Vagina (tissue), 2 donors: ENCODE data around the gene ANKRD39. TPM values are rescaled to one million over a fixed set of nuclear protein-coding genes. Genes with fewer than 3 reads are reported as not detected.

ENCODE experiments used
- DNase-seq, 2 donors: peaks; one replicate each; pipeline ENCODE4 v3.0.0-alpha.2; 2017; ENCODE audit errors: extremely low spot score in 2 of 2
- H3K27ac ChIP-seq: fragments of 200-600 bp; sonication (generic); one replicate; pipeline ENCODE4 v1.5.1; 2019
- H3K27me3 ChIP-seq: fragments of 200-600 bp; sonication (generic); one replicate; pipeline ENCODE4 v1.5.1; 2019
- H3K36me3 ChIP-seq, 2 donors: fragments of 200-600 bp; sonication (generic); one replicate each; pipeline ENCODE4 v1.5.1; 2017 to 2019
- H3K4me1 ChIP-seq: fragments of 200-600 bp; sonication (generic); one replicate; pipeline ENCODE4 v1.5.1; 2019
- H3K4me3 ChIP-seq, 2 donors: fragments of 200-600 bp; sonication (generic); 1 replicate in 1 of 2; 2 replicates in 1 of 2; pipeline ENCODE4 v1.5.1; 2016 to 2019
- H3K9me3 ChIP-seq: fragments of 200-600 bp; sonication (generic); one replicate; pipeline ENCODE4 v1.5.1; 2019
- POLR2A ChIP-seq, 2 donors: fragments of 450-650 bp; IDR thresholded peaks; one replicate each; pipeline ENCODE4 v1.6.1; 2017; ENCODE audit warnings: antibody characterized with exemption in 2 of 2, mild to moderate bottlenecking in 2 of 2, moderate library complexity in 2 of 2
- POLR2AphosphoS5 ChIP-seq, 2 donors: sonication (generic); formaldehyde crosslinking; IDR thresholded peaks; one replicate each; pipeline ENCODE4 v1.9.0; 2017; ENCODE audit warnings: antibody characterized with exemption in 2 of 2, mild to moderate bottlenecking in 2 of 2, low read depth in 1 of 2; ENCODE audit not compliant: insufficient read depth in 1 of 2
- intact Hi-C: fragments of 100-400 bp; cut with DNase I; formaldehyde crosslinking; loops from one replicate; pipeline ENCODE4 v1.15.1; 2023
- total RNA-seq: library from RNA; depleted of rRNA; stranded (reverse); fragments of >200 nt; gene quantifications from one replicate; pipeline ENCODE4 v1.2.3, GENCODE V29; 2016
- TF ChIP-seq, protein P1 (sequence below), 3 experiments: fragments of 450-650 bp in 2 of 3; fragments of 200-600 bp in 1 of 3; sonication (generic) in 1 of 3; IDR thresholded peaks; one replicate each; pipeline ENCODE4 v1.5.1; 2017 to 2019; ENCODE audit warnings: antibody characterized with exemption in 3 of 3, mild to moderate bottlenecking in 2 of 3, moderate library complexity in 2 of 3

The ANKRD39 gene
- total RNA-seq, 1 donor from 2014 or later: 20.4 TPM

DNA sequence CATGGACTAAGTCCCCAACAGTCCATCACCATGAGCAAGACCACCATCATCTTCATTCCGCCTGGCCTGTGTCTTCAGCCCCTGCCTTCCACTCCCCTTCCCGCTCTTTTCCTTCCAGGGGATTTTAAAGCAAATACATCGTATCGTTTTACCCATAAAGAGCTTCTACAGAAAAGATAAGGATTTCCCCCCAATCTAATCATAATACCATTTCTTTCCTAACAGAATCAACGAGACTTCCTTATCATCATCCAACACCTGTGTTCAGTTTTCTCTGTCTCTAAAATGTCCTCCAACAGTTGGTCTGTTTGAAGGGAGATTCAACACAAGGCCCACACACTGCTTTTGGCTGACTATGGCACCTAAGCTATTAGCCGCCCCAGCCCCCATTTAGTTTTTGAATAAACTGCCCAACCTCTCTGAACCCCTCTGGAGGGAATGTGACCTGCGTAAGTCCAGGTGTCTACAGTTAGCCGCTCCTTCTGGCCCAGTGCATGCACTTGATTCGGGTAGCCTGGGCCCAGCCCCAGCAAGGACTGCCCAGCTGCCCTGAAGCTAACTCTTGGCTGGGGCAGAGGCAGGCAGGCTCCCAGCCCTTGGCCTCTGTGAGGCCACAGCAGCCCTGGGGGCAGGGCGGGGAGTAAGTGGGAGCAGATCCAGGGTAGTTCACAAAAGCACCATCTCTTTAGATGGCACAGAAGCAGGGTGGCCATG lies 37.4 kb upstream of the ANKRD39 start:
- peak overlapping the region; percentile 72 for H3K27ac ChIP-seq
- H3K9me3 ChIP-seq: no peaks in the 10 kb centered on the region
- intact Hi-C loops: no loop called here
- DNase-seq: no peak
- H3K4me3 ChIP-seq: no peak overlapping the region
- peaks cover 74% of the 10 kb centered on the region for H3K4me1 ChIP-seq
- no peaks in the 10 kb centered on the region for H3K36me3 ChIP-seq
- TF ChIP-seq, protein P1, sequence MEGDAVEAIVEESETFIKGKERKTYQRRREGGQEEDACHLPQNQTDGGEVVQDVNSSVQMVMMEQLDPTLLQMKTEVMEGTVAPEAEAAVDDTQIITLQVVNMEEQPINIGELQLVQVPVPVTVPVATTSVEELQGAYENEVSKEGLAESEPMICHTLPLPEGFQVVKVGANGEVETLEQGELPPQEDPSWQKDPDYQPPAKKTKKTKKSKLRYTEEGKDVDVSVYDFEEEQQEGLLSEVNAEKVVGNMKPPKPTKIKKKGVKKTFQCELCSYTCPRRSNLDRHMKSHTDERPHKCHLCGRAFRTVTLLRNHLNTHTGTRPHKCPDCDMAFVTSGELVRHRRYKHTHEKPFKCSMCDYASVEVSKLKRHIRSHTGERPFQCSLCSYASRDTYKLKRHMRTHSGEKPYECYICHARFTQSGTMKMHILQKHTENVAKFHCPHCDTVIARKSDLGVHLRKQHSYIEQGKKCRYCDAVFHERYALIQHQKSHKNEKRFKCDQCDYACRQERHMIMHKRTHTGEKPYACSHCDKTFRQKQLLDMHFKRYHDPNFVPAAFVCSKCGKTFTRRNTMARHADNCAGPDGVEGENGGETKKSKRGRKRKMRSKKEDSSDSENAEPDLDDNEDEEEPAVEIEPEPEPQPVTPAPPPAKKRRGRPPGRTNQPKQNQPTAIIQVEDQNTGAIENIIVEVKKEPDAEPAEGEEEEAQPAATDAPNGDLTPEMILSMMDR (IDR thresholded peaks at IDR 0.05): no peak
- TF ChIP-seq POLR2AphosphoS5 (IDR thresholded peaks at IDR 0.05; ENCODE audit: insufficient read depth in 1 of 2, low read depth in 1 of 2) (no peak), POLR2A (IDR thresholded peaks at IDR 0.05) (no peak)
- no peaks in the 10 kb centered on the region for H3K27me3 ChIP-seq

DNA sequence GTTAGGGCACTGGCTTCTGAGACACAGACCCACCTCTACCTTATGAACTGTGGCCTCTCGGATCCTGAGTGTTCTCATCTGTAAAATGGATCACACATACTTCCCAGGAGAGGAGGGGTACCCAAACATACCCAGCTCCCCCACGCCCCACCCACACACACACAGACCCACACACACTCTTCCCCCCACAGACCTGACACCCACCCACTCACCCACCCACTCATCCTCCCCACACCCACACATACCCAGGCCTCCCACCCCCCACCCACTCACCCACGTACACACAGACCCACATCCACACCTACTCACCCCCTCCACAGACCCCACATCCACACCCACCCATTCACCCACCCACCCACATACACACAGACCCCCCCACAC lies 36.3 kb upstream of the ANKRD39 start:
- H3K27ac ChIP-seq: no peak overlapping the region
- no peaks in the 10 kb centered on the region for H3K36me3 ChIP-seq
- intact Hi-C loops: no loop called here
- H3K9me3 ChIP-seq: no peaks in the 10 kb centered on the region
- H3K27me3 ChIP-seq: no peaks in the 10 kb centered on the region
- no peak overlapping the region for H3K4me3 ChIP-seq
- H3K4me1 ChIP-seq: peaks cover 77% of the 10 kb centered on the region
- DNase-seq: no peak
- TF ChIP-seq POLR2AphosphoS5 (IDR thresholded peaks at IDR 0.05; ENCODE audit: insufficient read depth in 1 of 2, low read depth in 1 of 2): no peak
- TF ChIP-seq, protein P1 (IDR thresholded peaks at IDR 0.05): no peak
- TF ChIP-seq POLR2A (IDR thresholded peaks at IDR 0.05): no peak

DNA sequence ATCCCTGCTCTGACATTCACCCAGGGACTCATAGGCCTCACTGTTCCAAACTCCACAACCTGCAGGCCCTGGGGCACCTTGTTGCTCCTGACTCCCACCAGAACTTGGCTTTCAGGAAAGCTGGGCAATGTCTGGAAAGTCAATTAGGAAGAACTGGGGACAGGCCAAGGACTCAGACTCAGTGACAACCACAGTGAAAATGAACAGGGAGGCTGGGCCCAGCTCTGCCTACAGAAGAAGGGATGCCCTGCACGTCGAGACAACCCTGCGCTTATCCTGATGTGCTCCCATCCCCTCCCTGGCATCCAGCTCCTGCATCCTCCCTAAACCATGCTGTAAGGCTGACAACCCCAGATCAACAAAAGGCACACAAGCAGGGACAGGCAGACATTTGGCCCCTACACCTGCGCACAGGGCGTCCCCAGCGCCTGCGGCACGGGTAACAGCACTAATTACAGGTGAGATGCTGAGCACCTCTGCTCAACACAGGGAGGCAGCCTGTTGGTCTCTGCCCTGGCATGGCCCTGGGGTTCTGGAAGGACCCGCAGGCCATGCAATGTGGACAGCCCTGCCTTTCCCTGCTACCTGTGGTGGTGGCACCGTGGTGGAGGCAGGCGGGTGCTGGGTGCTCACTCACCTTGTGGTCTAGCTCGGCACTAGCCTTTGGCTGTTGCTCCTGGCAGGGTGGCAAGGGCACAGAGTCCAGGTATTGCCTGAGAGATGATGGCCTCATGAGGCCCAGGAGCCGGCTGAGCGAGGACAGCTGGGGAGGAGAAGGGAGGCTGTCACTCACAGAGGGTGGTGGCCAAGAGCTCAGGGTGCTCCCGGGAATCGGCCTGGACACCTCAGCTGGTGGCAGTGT lies 35.7 kb upstream of the ANKRD39 start:
- H3K4me3 ChIP-seq: no peak overlapping the region
- no peak for DNase-seq
- H3K27me3 ChIP-seq: no peaks in the 10 kb centered on the region
- peaks cover 79% of the 10 kb centered on the region for H3K4me1 ChIP-seq
- intact Hi-C loops: no loop called here
- H3K9me3 ChIP-seq: no peaks in the 10 kb centered on the region
- H3K27ac ChIP-seq: peak overlapping the region; percentile 31
- H3K36me3 ChIP-seq: no peaks in the 10 kb centered on the region
- TF ChIP-seq POLR2A (IDR thresholded peaks at IDR 0.05) (no peak), POLR2AphosphoS5 (IDR thresholded peaks at IDR 0.05; ENCODE audit: insufficient read depth in 1 of 2, low read depth in 1 of 2) (no peak)
- TF ChIP-seq, protein P1 (IDR thresholded peaks at IDR 0.05): no peak

DNA sequence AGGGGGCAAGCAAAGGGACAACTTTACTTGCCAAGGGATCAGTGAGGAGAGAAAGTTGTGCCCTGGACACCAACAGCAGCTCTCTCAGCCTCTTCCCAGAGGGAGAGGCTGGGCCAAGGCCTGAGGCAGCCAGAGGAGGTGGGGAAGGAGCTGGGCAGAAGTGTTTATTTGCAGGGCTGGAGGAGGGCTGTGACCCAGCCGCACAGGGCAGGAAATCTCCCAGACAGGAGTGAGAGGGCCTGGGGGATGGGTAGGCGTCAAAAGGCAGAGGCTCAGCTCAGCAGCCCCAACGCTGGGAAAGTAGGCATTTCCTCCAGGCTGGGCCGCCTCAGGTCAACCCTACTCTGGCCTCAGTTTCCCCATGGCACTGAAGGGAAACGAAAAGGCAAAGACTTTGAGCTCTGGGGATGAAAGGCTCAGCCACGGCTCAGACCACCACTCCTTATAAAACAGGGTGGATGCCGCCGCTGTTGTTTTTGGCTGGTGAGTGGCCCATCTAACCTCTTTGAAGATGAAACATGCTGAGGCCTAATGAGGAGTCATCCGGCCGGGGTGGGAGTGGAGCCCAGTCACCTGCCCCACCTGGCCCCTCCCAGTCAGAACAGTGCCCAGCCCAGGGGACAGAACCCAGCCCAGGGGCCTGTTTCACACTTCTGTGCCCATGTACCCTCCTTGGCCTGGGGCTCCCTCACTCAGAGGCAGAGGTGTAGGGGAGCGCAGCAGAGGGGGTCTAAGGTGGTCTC lies 33.9 kb upstream of the ANKRD39 start:
- TF ChIP-seq POLR2AphosphoS5 (IDR thresholded peaks at IDR 0.05; ENCODE audit: insufficient read depth in 1 of 2, low read depth in 1 of 2) (peak in 1 of 2 donors; percentile 28), POLR2A (IDR thresholded peaks at IDR 0.05) (no peak)
- DNase-seq: no peak
- H3K27ac ChIP-seq: peak overlapping the region; percentile 43
- H3K4me1 ChIP-seq: peaks cover 84% of the 10 kb centered on the region
- no peaks in the 10 kb centered on the region for H3K9me3 ChIP-seq
- no peaks in the 10 kb centered on the region for H3K27me3 ChIP-seq
- intact Hi-C loops: no loop called here
- H3K4me3 ChIP-seq: no peak overlapping the region
- no peaks in the 10 kb centered on the region for H3K36me3 ChIP-seq

DNA sequence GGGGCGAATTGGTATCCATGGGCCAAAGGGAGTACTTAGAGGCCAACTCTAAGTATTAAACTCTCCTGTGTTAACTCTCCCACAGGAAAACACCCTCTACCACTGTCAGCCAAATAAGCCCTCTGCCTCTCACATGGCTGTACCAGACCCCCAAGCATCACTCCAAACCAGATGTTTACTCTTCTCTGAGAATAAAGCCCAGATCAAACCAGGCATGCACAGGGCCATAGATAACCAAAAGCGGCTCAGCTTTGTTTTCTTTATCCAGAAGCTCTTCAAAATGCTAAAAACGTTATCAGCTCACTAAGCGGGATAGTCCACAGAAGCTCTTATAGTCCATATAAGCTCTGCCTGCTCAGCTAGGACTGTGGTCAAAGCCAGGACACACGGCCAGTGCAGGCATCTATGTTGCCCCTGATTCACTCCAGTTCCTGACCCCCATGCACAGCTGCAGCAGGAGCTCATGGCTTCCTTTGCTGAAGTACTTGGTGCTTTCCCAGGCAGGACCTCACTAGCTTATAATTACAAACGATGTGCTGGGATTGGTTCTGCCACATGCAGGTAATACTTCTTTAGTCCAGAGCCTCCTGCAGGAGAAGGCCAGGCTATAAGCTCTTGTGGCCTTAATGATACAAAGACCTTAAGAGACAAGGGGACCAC lies 33.0 kb upstream of the ANKRD39 start:
- no peak overlapping the region for H3K4me3 ChIP-seq
- no peaks in the 10 kb centered on the region for H3K27me3 ChIP-seq
- H3K4me1 ChIP-seq: peaks cover 80% of the 10 kb centered on the region
- no peak for DNase-seq
- intact Hi-C loops: no loop called here
- TF ChIP-seq, protein P1 (IDR thresholded peaks at IDR 0.05): no peak
- no peak for TF ChIP-seq POLR2AphosphoS5 (IDR thresholded peaks at IDR 0.05; ENCODE audit: insufficient read depth in 1 of 2, low read depth in 1 of 2)
- no peak for TF ChIP-seq POLR2A (IDR thresholded peaks at IDR 0.05)
- H3K36me3 ChIP-seq: no peaks in the 10 kb centered on the region
- no peaks in the 10 kb centered on the region for H3K9me3 ChIP-seq
- H3K27ac ChIP-seq: peak overlapping the region; percentile 43
